ENCODE results near the gene RALGDS.

RALGDS gene

DNA sequence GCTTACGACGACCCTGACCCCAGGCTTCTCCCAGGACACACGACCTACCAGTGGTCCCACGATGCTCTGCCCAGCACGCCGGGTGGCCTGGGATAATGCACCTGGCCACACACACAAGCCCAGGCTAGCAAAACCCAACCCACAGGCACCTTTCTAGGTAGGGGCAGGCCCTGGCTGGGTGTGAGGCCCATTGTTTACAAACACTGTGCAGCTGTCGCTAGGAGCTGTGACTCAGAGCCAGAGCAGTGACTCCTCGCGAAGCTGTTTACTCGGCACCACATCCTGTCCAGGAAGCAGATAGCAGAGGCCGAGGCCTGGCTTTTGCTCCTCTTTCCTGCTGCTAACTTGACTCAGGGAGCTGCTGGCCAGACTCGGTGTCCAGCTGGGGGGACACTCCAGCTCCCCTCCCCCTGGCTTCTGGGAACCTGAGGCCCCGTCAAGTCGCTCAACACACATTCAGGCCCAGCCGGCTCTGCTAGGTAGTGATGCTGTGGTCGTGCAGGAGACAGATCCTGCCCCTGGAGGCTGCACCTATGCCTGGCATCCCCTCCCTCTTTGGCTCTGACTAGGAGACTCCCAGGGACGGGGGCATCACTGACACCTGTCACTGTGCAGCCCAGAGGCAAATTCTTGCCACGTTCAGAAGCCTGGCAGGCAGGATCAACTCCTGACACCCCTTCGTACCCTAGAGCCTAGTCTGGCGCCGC, 12.8 kb upstream of the RALGDS start:
- DNase-seq: peak; percentile 96

GRCh38 chr9:133132174-133132573, 11.1 kb upstream of the RALGDS start:
- DNase-seq: no peak

GRCh38 chr9:133131506-133131905, 10.5 kb upstream of the RALGDS start:
- DNase-seq: no peak

GRCh38 chr9:133130685-133131244, 9.7 kb upstream of the RALGDS start:
- no peak for DNase-seq

GRCh38 chr9:133129001-133129795, 8.2 kb upstream of the RALGDS start:
- no peak for DNase-seq

GRCh38 chr9:133128152-133128551, 7.1 kb upstream of the RALGDS start:
- no peak for DNase-seq

GRCh38 chr9:133127340-133127981, 6.4 kb upstream of the RALGDS start:
- no peak for DNase-seq

DNA sequence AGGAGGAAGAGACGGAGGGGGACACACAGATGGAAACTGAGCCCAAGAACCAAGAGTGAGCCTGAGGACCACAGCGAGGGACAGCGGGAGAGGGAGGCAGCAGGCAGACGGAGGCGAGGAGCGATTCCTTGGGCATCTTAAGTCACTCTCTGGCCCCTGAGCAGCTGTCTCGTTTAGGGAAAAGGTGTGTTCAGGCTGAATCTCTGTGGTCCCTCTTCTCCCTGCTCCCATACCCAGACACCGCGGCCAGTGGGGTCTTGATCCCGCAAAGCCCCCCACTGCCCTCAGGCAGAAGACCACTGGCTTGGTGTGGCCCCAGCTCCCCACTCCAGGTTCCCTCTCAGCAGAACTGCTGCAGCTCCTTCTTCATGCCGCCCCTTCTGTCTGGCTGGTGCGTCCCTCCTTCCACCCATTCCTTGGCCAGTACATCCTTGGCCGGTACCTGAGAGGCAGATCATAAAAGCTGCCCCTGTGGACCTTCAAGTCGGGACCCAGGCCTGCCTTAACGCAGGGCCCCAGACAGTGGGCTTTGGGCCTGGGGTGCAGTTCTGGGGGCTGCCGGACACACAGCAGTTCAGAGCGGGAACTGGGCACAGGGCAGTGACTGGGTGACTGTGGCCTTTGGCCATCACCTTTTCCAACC, 5.8 kb upstream of the RALGDS start:
- no peak for DNase-seq

DNA sequence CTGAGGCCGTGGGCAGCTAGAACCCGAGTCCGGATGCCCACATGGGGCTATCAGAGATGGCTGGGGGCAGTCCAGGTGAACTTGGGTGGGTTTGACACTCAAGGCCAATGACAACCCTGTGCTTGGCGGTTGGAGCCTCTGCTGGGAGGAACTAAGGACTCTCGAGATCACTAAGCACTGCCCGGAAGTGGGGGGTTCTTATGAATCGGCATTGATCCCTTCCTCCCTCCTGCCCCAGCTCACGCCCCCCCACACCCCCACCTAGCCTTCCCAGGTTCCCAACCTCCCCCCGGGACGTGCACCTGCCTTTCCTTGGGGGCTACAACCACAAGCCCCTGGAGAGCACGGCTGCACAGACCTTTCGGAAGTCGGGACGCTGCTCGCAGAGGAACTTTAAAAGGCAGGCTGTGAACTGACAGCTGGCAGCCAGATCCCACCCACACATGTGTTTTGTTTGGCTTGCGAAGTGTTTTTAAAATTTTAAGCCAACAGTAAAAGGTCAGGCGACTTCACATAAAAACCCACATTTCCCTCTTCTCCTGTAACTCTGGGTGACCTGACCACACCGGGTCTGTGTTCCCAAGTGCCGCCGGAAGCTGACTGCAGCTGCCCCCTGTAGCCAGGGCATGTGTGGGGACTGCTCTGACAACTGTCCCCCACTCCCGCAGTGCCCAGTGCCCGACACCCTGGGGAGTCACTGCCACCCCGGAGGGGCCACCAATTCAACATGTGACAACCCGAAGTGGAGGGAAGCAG, 5.1 kb upstream of the RALGDS start:
- DNase-seq: no peak

GRCh38 chr9:133124907-133125275, 3.9 kb upstream of the RALGDS start:
- no peak for DNase-seq

DNA sequence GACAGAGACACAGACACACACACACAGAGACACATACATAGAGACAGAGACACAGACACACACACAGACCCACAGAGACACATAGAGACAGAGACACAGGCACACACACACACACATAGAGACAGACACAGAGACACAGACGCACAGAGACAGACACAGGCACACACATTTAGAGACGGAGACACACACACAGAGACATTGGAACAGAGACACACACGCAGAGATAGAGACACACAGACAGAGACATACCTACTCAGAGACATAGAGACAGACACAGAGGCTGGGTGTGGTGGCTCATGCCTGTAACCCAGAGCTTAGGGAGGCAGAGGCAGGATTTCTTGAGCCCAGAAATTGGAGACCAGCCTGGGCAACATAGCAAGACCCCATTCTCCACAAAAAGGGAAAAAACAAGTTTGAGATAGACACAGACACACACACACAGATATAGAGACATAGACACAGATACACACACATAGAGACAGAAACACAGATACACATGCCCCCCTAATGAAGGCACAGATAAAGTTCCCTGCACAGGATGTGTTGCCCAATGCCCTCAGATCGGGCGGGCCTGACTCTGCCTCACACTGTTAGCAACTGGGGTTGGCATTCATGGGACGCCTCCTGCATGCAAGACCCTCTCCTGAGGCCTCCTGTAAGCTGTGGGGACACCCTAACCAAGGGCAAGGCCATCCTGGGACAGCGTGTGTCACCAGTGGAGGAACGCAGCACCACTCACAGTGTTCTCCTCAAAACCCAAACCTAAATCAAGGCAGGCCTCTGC, 3.3 kb upstream of the RALGDS start:
- no peak for DNase-seq

DNA sequence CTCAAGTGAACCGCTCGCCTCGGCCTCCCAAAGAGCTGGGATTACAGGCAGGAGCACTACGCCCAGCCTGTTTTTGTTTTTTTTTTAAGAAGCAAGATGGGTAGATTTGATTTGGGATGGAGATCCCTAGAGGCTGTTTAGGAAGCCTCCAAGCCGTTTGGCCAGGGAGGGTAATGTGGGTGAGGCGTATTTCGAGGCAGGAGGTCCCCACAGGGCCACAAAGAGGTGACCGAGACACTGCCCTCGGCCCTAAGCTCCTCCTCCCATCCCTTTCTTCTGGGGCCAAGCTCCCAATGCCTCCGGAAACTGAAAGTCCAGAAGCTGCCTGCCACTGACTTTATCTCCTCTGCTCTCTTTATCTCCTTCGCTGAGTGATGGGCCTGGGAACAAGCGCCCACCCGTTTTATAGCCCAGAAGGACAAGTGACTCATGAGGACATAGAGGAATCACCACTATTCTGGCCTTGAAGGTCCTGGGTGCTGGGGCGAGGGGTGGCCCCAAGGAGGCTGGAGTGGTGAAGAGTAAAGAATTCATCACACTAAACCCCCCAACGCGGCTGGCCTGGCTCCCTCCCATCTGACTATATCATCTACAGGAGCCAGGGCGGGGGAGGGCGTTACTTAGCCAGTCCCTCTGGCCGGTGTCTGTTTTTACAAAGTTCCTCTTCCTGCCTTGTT, 2.0 kb upstream of the RALGDS start:
- DNase-seq: no peak

DNA sequence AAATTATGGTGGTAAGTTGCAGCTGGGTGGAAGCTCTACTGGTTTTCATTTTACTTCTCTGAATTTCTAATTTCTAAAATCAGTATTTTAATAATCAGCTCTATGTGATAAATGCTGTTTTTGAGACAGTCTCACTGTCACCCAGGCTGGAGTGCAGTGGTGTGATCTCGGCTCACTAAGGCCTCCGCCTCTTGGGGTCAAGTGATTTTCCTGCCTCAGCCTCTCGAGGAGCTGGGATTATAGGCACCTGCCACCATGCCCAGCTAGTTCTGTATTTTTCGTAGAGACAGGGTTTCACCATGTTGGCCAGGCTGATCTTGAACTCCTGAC, 1.5 kb upstream of the RALGDS start:
- no peak for DNase-seq

GRCh38 chr9:133121915-133122550, 993 bp upstream of the RALGDS start:
- DNase-seq: no peak

- no peak for DNase-seq
Measured at GRCh38 chr9:133120501-133121197, 391 bp downstream of the RALGDS start.

DNA sequence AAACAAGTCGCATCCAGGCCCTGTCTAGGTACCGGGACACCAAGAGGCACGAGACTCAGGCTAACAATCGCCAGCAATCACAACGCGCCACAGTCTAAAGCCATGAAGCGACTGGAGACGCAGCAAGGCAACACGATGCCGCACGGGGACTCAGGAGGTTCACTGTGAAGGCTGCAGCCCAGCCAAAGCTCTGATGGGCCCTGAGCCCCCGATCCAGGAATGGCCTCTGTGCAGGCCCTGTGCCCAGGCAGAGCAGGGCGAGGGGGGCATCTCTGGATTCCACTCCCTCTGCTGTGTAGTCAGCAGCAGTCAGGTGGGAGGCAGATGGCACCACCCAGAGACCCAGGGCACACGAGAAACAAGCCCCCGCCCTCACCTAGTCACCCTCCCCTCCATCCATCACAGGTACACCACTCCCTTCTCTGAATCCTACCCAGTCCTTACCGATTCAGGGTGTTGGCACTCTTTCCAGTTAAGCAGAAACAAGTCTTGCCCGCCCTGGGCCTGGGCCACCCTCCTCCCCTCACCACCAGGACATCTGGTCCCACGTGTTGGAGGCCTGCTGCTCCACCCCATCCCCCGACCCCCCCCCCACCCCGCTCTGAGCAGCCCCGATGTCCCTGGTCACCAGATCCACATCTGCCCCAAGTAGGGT, 1.1 kb downstream of the RALGDS start:
- no peak for DNase-seq

- no peak for DNase-seq
Measured at GRCh38 chr9:133119103-133119845, 1.8 kb downstream of the RALGDS start.

GRCh38 chr9:133118568-133118967, 2.5 kb downstream of the RALGDS start:
- no peak for DNase-seq

- no peak for DNase-seq
Measured at GRCh38 chr9:133118179-133118520, 2.9 kb downstream of the RALGDS start.

Measured in NCI-H510A (cell line).